K562 (cell line): ENCODE data around the gene ATXN7L2. TPM values are rescaled to one million over a fixed set of nuclear protein-coding genes. Genes with fewer than 3 reads are reported as not detected.

Experiments
- CCNT2 ChIP-seq: IDR thresholded peaks from 2 replicates; pipeline ENCODE4 v1.6.1; 2011; ENCODE audit warnings: borderline replicate concordance, low read depth, mild to moderate bottlenecking, moderate library complexity, mixed read lengths, low read length; ENCODE audit not compliant: insufficient read length; ENCODE audit errors: extremely low read depth
- HBP1 ChIP-seq: fragments of 450-650 bp; formaldehyde crosslinking; IDR thresholded peaks from 2 replicates; pipeline ENCODE4 v1.4.0; 2022; ENCODE audit warnings: missing genetic modification characterization
- LARP7 ChIP-seq: fragments of 450-650 bp; IDR thresholded peaks from 2 replicates; pipeline ENCODE4 v1.6.1; 2016
- MTA1 ChIP-seq: fragments of 450-650 bp; IDR thresholded peaks from 2 replicates; pipeline ENCODE4 v1.6.1; 2017; ENCODE audit warnings: borderline replicate concordance
- NELFE ChIP-seq: IDR thresholded peaks from 2 replicates; pipeline ENCODE4 v1.6.1; 2011; ENCODE audit warnings: mild to moderate bottlenecking; ENCODE audit not compliant: insufficient read depth, insufficient read length
- NR2C2 ChIP-seq, 2 experiments: fragments of 200-800 bp in 1 of 2; sonication (Bioruptor generic) in 1 of 2; sonication (generic) in 1 of 2; formaldehyde crosslinking in 1 of 2; IDR thresholded peaks; 2 replicates each; pipeline versions ENCODE4 v1.6.1 to v1.8.0; 2016 to 2022; ENCODE audit warnings: mild to moderate bottlenecking in 1 of 2, missing compliant biosample characterization in 1 of 2, missing genetic modification characterization in 1 of 2, missing genetic modification reagents in 1 of 2
- PATZ1 ChIP-seq: fragments of 250-450 bp; sonication (Bioruptor Pico); IDR thresholded peaks from 2 replicates; pipeline ENCODE4 v1.5.0; 2020; ENCODE audit warnings: mild to moderate bottlenecking, borderline replicate concordance
- PKNOX1 ChIP-seq: fragments of 450-650 bp; IDR thresholded peaks from 2 replicates; pipeline ENCODE4 v1.6.1; 2016
- SNIP1 ChIP-seq: fragments of 450-650 bp; IDR thresholded peaks from 2 replicates; pipeline ENCODE4 v1.7.1; 2017; ENCODE audit warnings: low read depth, mild to moderate bottlenecking
- SP2 ChIP-seq: IDR thresholded peaks from 2 replicates; pipeline ENCODE4 v1.6.1; 2011; ENCODE audit warnings: mild to moderate bottlenecking, low read depth, low read length, moderate library complexity; ENCODE audit not compliant: poor library complexity, severe bottlenecking; ENCODE audit errors: extremely low read depth
- TAF1 ChIP-seq: IDR thresholded peaks from 2 replicates; pipeline ENCODE4 v1.6.1; 2011; ENCODE audit warnings: mild to moderate bottlenecking, low read length, moderate library complexity; ENCODE audit not compliant: insufficient read depth, control insufficient read depth, severe bottlenecking; ENCODE audit errors: extremely low read depth
- TARDBP ChIP-seq: fragments of 450-650 bp; IDR thresholded peaks from 2 replicates; pipeline ENCODE4 v1.6.1; 2016
- ZNF407 ChIP-seq: fragments of 450-650 bp; IDR thresholded peaks from 2 replicates; pipeline ENCODE4 v1.6.1; 2016; ENCODE audit warnings: low read depth
- polyA plus RNA-seq, 8 experiments: library from polyadenylated mRNA; depleted of rRNA in 4 of 8; stranded (reverse) in 5 of 8; unstranded in 3 of 8; fragments of >200 nt; fragmentation: Nextera tagmentation in 2 of 8; fragmentation: Illumina TruSeq in 1 of 8; extraction: Ambion mirVana in 2 of 8; extraction: Trizol in 1 of 8; gene quantifications; 2 replicates each; pipeline versions ENCODE4 v1.2.1 to v1.2.3, GENCODE V29; 2011 to 2014; ENCODE audit warnings: inconsistent platforms in 1 of 8, missing spikeins in 1 of 8
- total RNA-seq, 7 experiments: library from RNA; depleted of rRNA in 6 of 7; stranded (reverse); fragments of >200 nt in 6 of 7; fragmentation: Illumina TruSeq in 2 of 7; extraction: Trizol in 2 of 7; gene quantifications; 2 replicates each; pipeline versions ENCODE4 v1.2.1 to v1.2.3, GENCODE V29; 2011 to 2021; ENCODE audit warnings: low replicate concordance in 1 of 7

ATXN7L2 gene
- total and polyA plus RNA-seq, 9 of the 15 experiments (the other 6 are each of a cell fraction or from before 2014, with no cell fraction given): 0.21 to 10.4 (median 5.8) TPM

GRCh38 chr1:109509176-109510134 lies 25.8 kb downstream of the ATXN7L2 start, which contains the start of gene AMIGO1 (continued):
- TF ChIP-seq PKNOX1 (no peak), TARDBP (no peak), TAF1 (peak; percentile 27), HBP1 (no peak), SP2 (no peak), LARP7 (no peak), ZNF407 (no peak), CCNT2 (peak; percentile 81), NELFE (no peak), MTA1 (no peak), NR2C2 (CRISPR knock-in tag; IDR thresholded peaks at IDR 0.05) (no peak), NR2C2 (tag; IDR thresholded peaks at IDR 0.05) (no peak), PATZ1 (CRISPR knock-in tag) (no peak), SNIP1 (no peak)
